GM06990 (cell line): ENCODE results near the gene BABAM2.

ENCODE experiments used
- DNase-seq: peaks from one replicate; pipeline ENCODE4 v3.0.0-alpha.2; 2011; ENCODE audit not compliant: insufficient read length; ENCODE audit errors: extremely low read depth
- H3K27me3 ChIP-seq: replicated peaks from 2 replicates; pipeline ENCODE4 v1.6.0; 2011; ENCODE audit warnings: low read length; ENCODE audit not compliant: control insufficient read depth, insufficient read depth
- H3K36me3 ChIP-seq: 2 replicates; pipeline ENCODE4 v1.5.1; 2011; ENCODE audit warnings: low read length; ENCODE audit not compliant: control insufficient read depth, insufficient read depth
- H3K4me3 ChIP-seq: replicated peaks from 2 replicates; pipeline ENCODE4 v1.5.1; 2011; ENCODE audit warnings: low read depth, mild to moderate bottlenecking, control low read depth, low read length
- CTCF ChIP-seq: IDR thresholded peaks from 2 replicates; pipeline ENCODE4 v1.5.1; 2011; ENCODE audit warnings: low read length, control low read depth, mild to moderate bottlenecking, inconsistent platforms; ENCODE audit not compliant: insufficient read depth, poor library complexity, severe bottlenecking

The BABAM2 gene

GRCh38 chr2:28225473-28226080 lies 335.0 kb downstream of the BABAM2 start:
- no peak for DNase-seq
- no peak overlapping the region for H3K4me3 ChIP-seq
- H3K27me3 ChIP-seq, result no peaks in the 10 kb centered on the region
- no peaks in the 10 kb centered on the region for H3K36me3 ChIP-seq
- no peak for TF ChIP-seq CTCF

GRCh38 chr2:28226558-28226957 lies 336.0 kb downstream of the BABAM2 start:
- H3K36me3 ChIP-seq, result no peaks in the 10 kb centered on the region
- DNase-seq, result no peak
- H3K4me3 ChIP-seq, result no peak overlapping the region
- TF ChIP-seq CTCF, result no peak
- no peaks in the 10 kb centered on the region for H3K27me3 ChIP-seq

GRCh38 chr2:28227498-28227897 lies 337.0 kb downstream of the BABAM2 start:
- Histone ChIP-seq H3K36me3 (no peaks in the 10 kb centered on the region), H3K27me3 (no peaks in the 10 kb centered on the region), H3K4me3 (no peak overlapping the region)
- DNase-seq, result no peak
- no peak for TF ChIP-seq CTCF

GRCh38 chr2:28228434-28228995 lies 338.0 kb downstream of the BABAM2 start:
- no peak for DNase-seq
- no peak for TF ChIP-seq CTCF
- no peaks in the 10 kb centered on the region for H3K36me3 ChIP-seq
- no peaks in the 10 kb centered on the region for H3K27me3 ChIP-seq
- no peak overlapping the region for H3K4me3 ChIP-seq

GRCh38 chr2:28231110-28231631 lies 340.6 kb downstream of the BABAM2 start:
- H3K27me3 ChIP-seq, result no peaks in the 10 kb centered on the region
- no peak for TF ChIP-seq CTCF
- H3K4me3 ChIP-seq, result no peak overlapping the region
- H3K36me3 ChIP-seq, result no peaks in the 10 kb centered on the region
- no peak for DNase-seq
